Measurements from ENCODE around the gene HLTF. TPM values are rescaled to one million over a fixed set of nuclear protein-coding genes. Genes with fewer than 3 reads are reported as not detected.
"Not testable (repeated sequence)": the region's sequence is repeated elsewhere in the genome, so short reads cannot be mapped to it uniquely, and the experiment has no call there.

Gene HLTF
- total and polyA plus RNA-seq, 2 of the 4 experiments (the other 2 are of a cell fraction): 12.6 to 39.1 TPM

- TF ChIP-seq BHLHE40 (IDR thresholded peaks at IDR 0.05; ENCODE audit: low read depth, low read length) (no peak), SMC3 (IDR thresholded peaks at IDR 0.05; ENCODE audit: low read depth, low read length) (no peak), MAFK (IDR thresholded peaks at IDR 0.05; ENCODE audit: low read depth, low read length) (no peak), MXI1 (IDR thresholded peaks at IDR 0.05; ENCODE audit: borderline replicate concordance, low read depth, low read length) (no peak)
- TF ChIP-seq, protein P1, sequence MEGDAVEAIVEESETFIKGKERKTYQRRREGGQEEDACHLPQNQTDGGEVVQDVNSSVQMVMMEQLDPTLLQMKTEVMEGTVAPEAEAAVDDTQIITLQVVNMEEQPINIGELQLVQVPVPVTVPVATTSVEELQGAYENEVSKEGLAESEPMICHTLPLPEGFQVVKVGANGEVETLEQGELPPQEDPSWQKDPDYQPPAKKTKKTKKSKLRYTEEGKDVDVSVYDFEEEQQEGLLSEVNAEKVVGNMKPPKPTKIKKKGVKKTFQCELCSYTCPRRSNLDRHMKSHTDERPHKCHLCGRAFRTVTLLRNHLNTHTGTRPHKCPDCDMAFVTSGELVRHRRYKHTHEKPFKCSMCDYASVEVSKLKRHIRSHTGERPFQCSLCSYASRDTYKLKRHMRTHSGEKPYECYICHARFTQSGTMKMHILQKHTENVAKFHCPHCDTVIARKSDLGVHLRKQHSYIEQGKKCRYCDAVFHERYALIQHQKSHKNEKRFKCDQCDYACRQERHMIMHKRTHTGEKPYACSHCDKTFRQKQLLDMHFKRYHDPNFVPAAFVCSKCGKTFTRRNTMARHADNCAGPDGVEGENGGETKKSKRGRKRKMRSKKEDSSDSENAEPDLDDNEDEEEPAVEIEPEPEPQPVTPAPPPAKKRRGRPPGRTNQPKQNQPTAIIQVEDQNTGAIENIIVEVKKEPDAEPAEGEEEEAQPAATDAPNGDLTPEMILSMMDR (conservative IDR thresholded peaks at IDR 0.05; ENCODE audit: low read depth, low read length): no peak
Measured at GRCh38 chr3:148990236-148990635, 96.1 kb downstream of the HLTF start (continued).

- BruUV-seq (replicated peaks); H3K36me3 ChIP-seq (ENCODE audit: control insufficient read depth, insufficient read depth, low read length); H4K8ac ChIP-seq (ENCODE audit: low read depth in 2 of 2, low read length in 2 of 2); dilution Hi-C loops (cut with HindIII; ENCODE audit: low sequenced_read_pairs, unreplicated experiment); H3K4me3 ChIP-seq (ENCODE audit: insufficient read depth, low read depth, low read length); H2AK5ac ChIP-seq (ENCODE audit: low read depth, low read length); H3K4ac ChIP-seq (ENCODE audit: low read depth, low read length); H3K56ac ChIP-seq (ENCODE audit: extremely low read depth, insufficient read depth, low read length); H3K27me3 ChIP-seq (ENCODE audit: control insufficient read depth, insufficient read depth, low read length); H3K27ac ChIP-seq (ENCODE audit: insufficient read depth, low read length); H3K9me1 ChIP-seq (ENCODE audit: insufficient read depth, low read length); H3K14ac ChIP-seq (replicated peaks; ENCODE audit: low read depth, low read length); H3K4me1 ChIP-seq (ENCODE audit: control insufficient read depth, insufficient read depth, low read length); H2BK20ac ChIP-seq (ENCODE audit: low read depth, low read length); intact Hi-C loops (cut with micrococcal nuclease); H2BK5ac ChIP-seq (ENCODE audit: low read depth, low read length, poor library complexity, severe bottlenecking); ATAC-seq (ENCODE audit: low read depth); POLR2A ChIA-PET (ENCODE audit: unreplicated experiment); H3K23ac ChIP-seq (ENCODE audit: low read depth, low read length); CTCF ChIA-PET; DNase-seq; H2AK9ac ChIP-seq (replicated peaks; ENCODE audit: low read depth, low read length, poor library complexity); H4K5ac ChIP-seq (ENCODE audit: low read depth, low read length); H3K9me3 ChIP-seq (ENCODE audit: control insufficient read depth, insufficient read depth, low read length); in situ Hi-C loops (cut with MboI; ENCODE audit: low sequenced_read_pairs); H2BK120ac ChIP-seq (ENCODE audit: low read depth, low read length); H4K91ac ChIP-seq (ENCODE audit: insufficient read depth, low read depth, low read length); H3K9ac ChIP-seq (ENCODE audit: low read depth, low read length); H2AFZ ChIP-seq (replicated peaks; ENCODE audit: low read length, poor library complexity); H3K4me2 ChIP-seq (ENCODE audit: low read depth, low read length); H2BK15ac ChIP-seq (ENCODE audit: low read depth, low read length); H3K79me1 ChIP-seq (ENCODE audit: low read depth in 1 of 2, low read length in 2 of 2); H3K18ac ChIP-seq (ENCODE audit: low read depth, low read length); H4K20me1 ChIP-seq (ENCODE audit: insufficient read depth, low read length): not testable (repeated sequence)
- 100% methylated on average over 3 of the region's 29 CpGs; no CpG with 5 or more reads in 1 of the 2 experiments for WGBS, 2 experiments (ENCODE audit: extremely low coverage in 2 of 2, insufficient read length in 1 of 2)
Measured at GRCh38 chr3:148987551-148987950, 98.8 kb downstream of the HLTF start.

Data from IMR-90 (cell line).